Subcutaneous abdominal adipose tissue (tissue), 5 donors: ENCODE results near the gene CA10.

ENCODE experiments used
- H3K27ac ChIP-seq: one replicate; pipeline ENCODE4 v1.7.0; 2013; ENCODE audit warnings: low read depth, mild to moderate bottlenecking, inconsistent platforms, low read length, moderate library complexity
- H3K27me3 ChIP-seq, 5 donors: one replicate each; pipeline ENCODE4 v1.7.0; 2013; ENCODE audit warnings: low read length in 5 of 5, inconsistent platforms in 1 of 5; ENCODE audit not compliant: control insufficient read depth in 5 of 5, insufficient read depth in 4 of 5
- H3K36me3 ChIP-seq, 5 donors: one replicate each; pipeline ENCODE4 v1.7.0; 2013; ENCODE audit warnings: low read length in 5 of 5; ENCODE audit not compliant: control insufficient read depth in 5 of 5, insufficient read depth in 5 of 5
- H3K4me1 ChIP-seq, 5 donors: one replicate each; pipeline ENCODE4 v1.7.0; 2013; ENCODE audit warnings: low read length in 5 of 5, mild to moderate bottlenecking in 3 of 5, moderate library complexity in 1 of 5; ENCODE audit not compliant: control insufficient read depth in 5 of 5, insufficient read depth in 5 of 5
- H3K4me3 ChIP-seq, 5 donors: one replicate each; pipeline ENCODE4 v1.7.0; 2013; ENCODE audit warnings: low read length in 5 of 5, low read depth in 1 of 5
- H3K9ac ChIP-seq, 5 donors: one replicate each; pipeline ENCODE4 v1.7.0; 2013; ENCODE audit warnings: low read length in 5 of 5, mild to moderate bottlenecking in 4 of 5, moderate library complexity in 3 of 5
- H3K9me3 ChIP-seq, 5 donors: one replicate each; pipeline ENCODE4 v1.7.0; 2013; ENCODE audit warnings: low read length in 5 of 5; ENCODE audit not compliant: control insufficient read depth in 5 of 5
- donor health status: healthy.
- donor health status: healthy.
- donor health status: healthy.
- donor health status: healthy.
- donor health status: healthy.

The CA10 gene

DNA sequence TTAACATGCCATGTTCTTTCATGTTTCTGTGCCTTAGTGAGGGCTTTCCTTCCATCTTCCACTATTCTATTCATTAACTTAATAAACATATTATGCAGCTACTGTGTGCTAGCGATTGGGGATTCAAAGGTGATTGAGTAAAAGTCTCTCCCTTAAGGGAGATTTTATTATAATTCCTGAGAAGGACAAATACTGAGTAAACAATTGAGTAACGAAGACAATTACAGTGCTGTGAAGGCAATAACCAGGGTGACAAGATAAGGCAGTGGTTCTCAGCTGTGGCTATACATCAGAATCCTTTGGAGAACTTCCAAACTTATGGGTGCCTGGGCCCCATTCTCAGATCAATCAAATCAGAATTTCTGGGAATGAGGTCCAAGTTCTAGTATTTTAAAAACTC lies 353.3 kb downstream of the CA10 start:
- Histone ChIP-seq H3K27me3 (no peaks in the 10 kb centered on the region), H3K36me3 (no peaks in the 10 kb centered on the region), H3K4me1 (no peaks in the 10 kb centered on the region), H3K9ac (no peak overlapping the region), H3K27ac (no peak overlapping the region), H3K9me3 (peaks cover 0 to 2% (median 0%) of the 10 kb centered on the region in 5 donors), H3K4me3 (no peak overlapping the region)

GRCh38 chr17:51803161-51803560 lies 355.4 kb downstream of the CA10 start:
- Histone ChIP-seq H3K9me3 (peaks cover 0 to 2% (median 0%) of the 10 kb centered on the region in 5 donors), H3K36me3 (no peaks in the 10 kb centered on the region)

DNA sequence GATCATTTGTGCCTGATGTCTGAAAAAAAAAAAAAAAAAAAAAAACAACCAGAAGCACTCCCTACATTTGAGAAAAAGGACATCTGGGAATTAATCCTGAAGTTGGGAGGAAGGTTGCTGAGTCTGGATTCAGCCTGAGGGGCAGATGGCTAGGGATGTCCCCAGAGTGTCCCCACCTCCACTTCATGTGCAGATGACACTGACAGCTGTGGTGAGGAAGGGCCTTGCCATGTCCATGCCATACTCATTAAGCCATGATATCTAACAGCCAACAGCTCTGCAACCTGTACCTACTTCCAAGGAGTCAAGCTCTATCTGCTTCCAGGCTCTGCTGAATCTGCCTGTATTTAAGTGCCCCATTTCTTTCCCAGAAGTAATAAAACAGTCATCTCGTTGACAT lies 356.0 kb downstream of the CA10 start:
- Histone ChIP-seq H3K4me3 (no peak overlapping the region), H3K27me3 (no peaks in the 10 kb centered on the region), H3K27ac (no peak overlapping the region), H3K9me3 (peaks cover 0 to 2% (median 0%) of the 10 kb centered on the region in 5 donors), H3K36me3 (no peaks in the 10 kb centered on the region), H3K9ac (no peak overlapping the region), H3K4me1 (peaks cover 0 to 2% (median 0%) of the 10 kb centered on the region in 5 donors)

More at GRCh38 chr17:51803161-51803560, 355.4 kb downstream of the CA10 start:
- Histone ChIP-seq H3K4me1 (peaks cover 0 to 2% (median 0%) of the 10 kb centered on the region in 5 donors), H3K4me3 (no peak overlapping the region), H3K27ac (no peak overlapping the region), H3K27me3 (no peaks in the 10 kb centered on the region), H3K9ac (no peak overlapping the region)

GRCh38 chr17:51801626-51802025 lies 356.9 kb downstream of the CA10 start:
- Histone ChIP-seq H3K36me3 (no peaks in the 10 kb centered on the region), H3K27ac (no peak overlapping the region), H3K4me1 (peaks cover 0 to 2% (median 0%) of the 10 kb centered on the region in 5 donors), H3K4me3 (no peak overlapping the region), H3K9me3 (no peaks in the 10 kb centered on the region), H3K9ac (no peak overlapping the region), H3K27me3 (no peaks in the 10 kb centered on the region)

DNA sequence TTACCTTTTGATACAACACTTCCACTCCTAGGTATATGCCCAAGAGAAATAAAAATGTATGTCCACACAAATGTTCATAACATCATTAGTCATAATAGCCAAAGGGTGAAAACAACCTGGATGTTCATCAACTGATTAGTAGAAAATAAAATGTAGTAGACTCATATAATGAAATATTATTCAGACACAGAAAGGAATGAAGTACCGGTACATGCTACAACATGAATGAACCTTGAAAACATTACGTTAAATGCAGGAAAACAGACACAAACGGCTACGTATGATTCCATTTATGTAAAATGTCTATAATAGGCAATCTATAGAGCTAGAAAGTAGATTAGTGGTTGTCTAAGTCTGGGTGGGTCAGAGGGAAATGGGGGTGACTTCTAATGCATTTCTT lies 358.5 kb downstream of the CA10 start:
- H3K27ac ChIP-seq, result no peak overlapping the region
- H3K27me3 ChIP-seq, result no peaks in the 10 kb centered on the region
- peaks cover 0 to 2% (median 0%) of the 10 kb centered on the region in 5 donors for H3K4me1 ChIP-seq
- no peak overlapping the region for H3K9ac ChIP-seq
- H3K4me3 ChIP-seq, result no peak overlapping the region
- no peaks in the 10 kb centered on the region for H3K36me3 ChIP-seq
- no peaks in the 10 kb centered on the region for H3K9me3 ChIP-seq

DNA sequence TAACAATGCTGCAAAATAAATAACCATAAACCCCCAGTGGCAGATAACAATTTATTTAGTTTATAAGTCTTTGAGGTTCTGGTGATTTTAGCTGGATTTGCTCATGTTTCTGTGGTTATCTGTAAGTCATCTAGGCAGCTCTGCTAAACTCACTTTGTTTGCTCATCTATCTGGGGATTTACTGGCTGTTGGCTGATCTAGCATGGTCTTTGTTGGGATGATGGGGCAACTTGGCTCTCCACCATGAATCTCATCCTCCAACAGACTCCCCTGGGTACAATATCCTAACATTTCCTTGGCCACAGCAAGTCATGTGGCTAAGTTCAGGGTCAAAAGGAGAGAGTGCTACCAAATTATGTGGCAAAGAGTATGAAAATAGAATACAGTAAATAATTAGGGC lies 359.3 kb downstream of the CA10 start:
- H3K27me3 ChIP-seq, result no peaks in the 10 kb centered on the region
- peaks cover 0 to 2% (median 0%) of the 10 kb centered on the region in 5 donors for H3K4me1 ChIP-seq
- H3K9ac ChIP-seq, result no peak overlapping the region
- H3K36me3 ChIP-seq, result no peaks in the 10 kb centered on the region
- no peak overlapping the region for H3K27ac ChIP-seq
- H3K9me3 ChIP-seq, result no peaks in the 10 kb centered on the region
- no peak overlapping the region for H3K4me3 ChIP-seq

DNA sequence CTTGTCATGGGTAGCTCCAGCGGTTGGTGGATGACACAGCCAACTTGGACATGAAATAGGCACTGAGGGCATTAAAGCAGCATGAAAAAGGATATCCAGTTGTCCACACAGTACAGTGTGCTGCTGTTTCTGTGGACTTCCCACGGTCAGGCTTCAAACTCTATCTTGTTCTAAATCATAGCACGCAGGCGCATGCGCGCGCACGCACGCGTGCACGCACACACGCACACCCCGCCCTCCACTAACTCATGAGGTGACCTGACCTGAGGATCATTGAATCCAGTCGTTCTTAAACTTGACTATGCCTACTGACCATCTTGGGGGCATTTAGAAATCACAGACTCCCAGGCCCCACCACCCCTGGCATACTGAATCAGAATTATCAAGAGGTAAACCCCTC lies 361.4 kb downstream of the CA10 start:
- Histone ChIP-seq H3K4me1 (peaks cover 0 to 2% (median 0%) of the 10 kb centered on the region in 5 donors), H3K9ac (no peak overlapping the region), H3K27me3 (no peaks in the 10 kb centered on the region), H3K27ac (no peak overlapping the region), H3K4me3 (no peak overlapping the region), H3K9me3 (no peaks in the 10 kb centered on the region), H3K36me3 (no peaks in the 10 kb centered on the region)

DNA sequence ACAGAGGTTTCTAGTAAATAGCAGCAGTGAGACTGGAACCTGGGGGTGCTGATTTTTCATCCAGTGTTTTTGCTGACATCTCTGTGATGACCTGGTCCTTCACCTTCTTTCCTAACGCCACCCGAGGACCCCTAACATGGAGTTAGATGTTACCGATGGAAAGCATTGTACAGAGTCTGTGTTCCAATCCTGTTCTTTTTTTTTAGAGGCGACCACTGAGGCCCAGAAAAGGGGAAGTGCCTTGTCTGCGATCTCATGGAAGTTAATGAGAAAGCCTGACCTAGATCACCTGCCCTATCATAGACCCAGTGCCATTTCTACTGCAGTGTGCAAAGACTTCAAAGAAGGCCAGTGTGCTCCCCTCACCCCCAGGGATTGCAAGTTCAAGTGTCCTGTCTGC lies 362.5 kb downstream of the CA10 start:
- Histone ChIP-seq H3K27me3 (no peaks in the 10 kb centered on the region), H3K36me3 (no peaks in the 10 kb centered on the region), H3K4me1 (peaks cover 0 to 2% (median 0%) of the 10 kb centered on the region in 5 donors), H3K9ac (no peak overlapping the region), H3K4me3 (no peak overlapping the region), H3K9me3 (no peaks in the 10 kb centered on the region), H3K27ac (no peak overlapping the region)

GRCh38 chr17:51795401-51795800 lies 363.1 kb downstream of the CA10 start:
- Histone ChIP-seq H3K4me3 (no peak overlapping the region), H3K9ac (no peak overlapping the region), H3K27ac (no peak overlapping the region), H3K4me1 (peaks cover 0 to 2% (median 0%) of the 10 kb centered on the region in 5 donors), H3K36me3 (no peaks in the 10 kb centered on the region), H3K9me3 (no peaks in the 10 kb centered on the region), H3K27me3 (no peaks in the 10 kb centered on the region)

DNA sequence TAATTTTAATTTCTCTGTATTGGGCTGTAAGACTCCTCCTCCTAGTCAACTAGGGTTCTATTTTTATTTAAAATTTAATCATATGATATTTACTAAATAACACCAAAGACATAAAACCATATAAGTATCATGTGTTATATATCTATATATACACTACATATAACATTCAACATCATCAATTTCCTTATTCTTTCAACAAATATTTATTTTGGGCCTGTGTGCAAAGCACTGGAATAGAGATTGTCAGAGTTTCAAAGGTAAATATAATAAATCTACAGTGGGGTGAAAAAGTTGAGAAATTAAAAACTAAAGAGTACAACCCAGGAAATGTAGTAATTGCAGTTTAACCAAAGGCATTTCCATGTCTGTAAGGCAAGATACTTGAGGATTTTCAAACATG lies 364.0 kb downstream of the CA10 start:
- Histone ChIP-seq H3K36me3 (no peaks in the 10 kb centered on the region), H3K9ac (no peak overlapping the region), H3K27ac (no peak overlapping the region), H3K4me3 (no peak overlapping the region), H3K27me3 (no peaks in the 10 kb centered on the region), H3K9me3 (no peaks in the 10 kb centered on the region), H3K4me1 (peaks cover 0 to 2% (median 0%) of the 10 kb centered on the region in 5 donors)

- Histone ChIP-seq H3K4me3 (no peak overlapping the region), H3K4me1 (no peaks in the 10 kb centered on the region), H3K9ac (no peak overlapping the region), H3K9me3 (no peaks in the 10 kb centered on the region), H3K27me3 (no peaks in the 10 kb centered on the region), H3K36me3 (no peaks in the 10 kb centered on the region), H3K27ac (no peak overlapping the region)
Observed at GRCh38 chr17:51793686-51794085, 364.8 kb downstream of the CA10 start.
